GM19099 (cell line): ENCODE measurements around the gene PAEP.

Experiments used
- POLR2A ChIP-seq: IDR thresholded peaks from 3 replicates; pipeline ENCODE4 v1.6.1; 2011; ENCODE audit warnings: low read depth; ENCODE audit not compliant: insufficient read length; ENCODE audit errors: extremely low read depth

Gene PAEP

DNA sequence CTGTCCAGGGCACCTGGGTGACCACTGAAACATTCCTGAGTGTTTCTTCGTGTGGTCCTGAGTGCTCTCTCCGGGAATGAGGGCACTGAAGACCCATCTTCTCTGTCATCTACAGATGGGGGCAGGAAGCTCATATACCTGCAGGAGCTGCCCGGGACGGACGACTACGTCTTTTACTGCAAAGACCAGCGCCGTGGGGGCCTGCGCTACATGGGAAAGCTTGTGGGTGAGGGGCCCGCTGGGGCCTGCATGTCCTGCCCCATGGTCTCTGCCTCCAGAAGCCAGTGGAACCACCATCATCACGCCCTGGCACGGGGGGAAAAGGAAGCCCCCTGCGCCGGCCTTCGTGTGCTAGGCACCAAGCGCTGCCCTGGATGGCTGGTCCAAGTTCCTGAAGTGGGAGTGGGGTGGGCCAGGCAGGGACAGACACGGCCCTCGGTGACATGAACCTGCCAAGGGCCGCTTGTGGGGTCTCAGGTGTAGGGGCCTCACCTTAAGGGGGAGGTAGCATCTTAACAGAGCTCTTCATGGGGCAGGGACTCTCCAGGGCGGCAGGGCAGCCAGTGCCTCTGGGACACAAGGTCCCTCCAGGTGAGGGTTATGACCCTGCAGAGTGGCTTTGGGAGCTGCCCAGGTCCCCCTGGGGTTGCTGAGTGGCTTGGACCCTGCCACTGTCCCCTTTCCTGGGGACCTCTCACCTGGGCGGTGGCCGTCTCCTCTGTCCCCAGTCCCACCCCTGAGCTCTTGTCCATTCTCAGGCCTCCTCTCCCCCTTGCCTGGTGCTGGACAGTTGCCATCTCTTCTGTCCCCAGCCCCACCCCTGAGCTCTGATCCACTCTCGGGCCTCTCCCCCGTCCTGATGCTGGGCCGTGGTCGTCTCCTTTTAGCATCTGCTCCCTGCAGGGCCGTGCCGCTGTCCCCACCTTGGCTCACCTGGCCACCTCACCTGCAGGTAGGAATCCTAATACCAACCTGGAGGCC lies 13.5 kb upstream of the PAEP start:
- TF ChIP-seq POLR2A, result no peak

DNA sequence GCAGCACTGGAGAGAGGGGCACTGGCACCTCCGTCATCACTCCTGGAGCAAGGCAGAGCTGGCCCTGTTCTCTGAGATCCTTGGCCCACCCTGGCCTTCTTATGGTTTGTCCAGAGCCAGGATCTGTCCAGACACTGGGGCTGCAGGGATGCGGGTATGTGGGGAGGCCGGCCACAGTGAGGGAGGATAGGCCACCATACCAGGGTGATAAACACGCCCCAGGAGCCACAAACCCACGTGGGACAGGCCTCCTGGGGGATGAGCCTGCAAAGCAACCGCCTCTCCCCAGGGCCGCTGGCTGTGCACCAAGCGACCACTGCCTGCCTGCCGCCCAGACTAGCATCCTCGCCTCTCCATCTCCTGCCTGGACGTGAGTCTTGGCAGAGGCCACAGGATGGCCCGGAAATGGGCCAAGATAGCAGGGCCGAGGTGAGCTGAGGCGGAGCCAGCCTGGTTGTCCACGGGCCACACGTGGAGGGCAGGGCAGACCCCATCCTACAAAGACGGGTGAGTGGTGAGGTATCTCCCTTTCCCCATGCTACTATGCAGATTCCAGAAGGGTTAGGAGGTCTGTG lies 11.1 kb upstream of the PAEP start:
- TF ChIP-seq POLR2A, result no peak

DNA sequence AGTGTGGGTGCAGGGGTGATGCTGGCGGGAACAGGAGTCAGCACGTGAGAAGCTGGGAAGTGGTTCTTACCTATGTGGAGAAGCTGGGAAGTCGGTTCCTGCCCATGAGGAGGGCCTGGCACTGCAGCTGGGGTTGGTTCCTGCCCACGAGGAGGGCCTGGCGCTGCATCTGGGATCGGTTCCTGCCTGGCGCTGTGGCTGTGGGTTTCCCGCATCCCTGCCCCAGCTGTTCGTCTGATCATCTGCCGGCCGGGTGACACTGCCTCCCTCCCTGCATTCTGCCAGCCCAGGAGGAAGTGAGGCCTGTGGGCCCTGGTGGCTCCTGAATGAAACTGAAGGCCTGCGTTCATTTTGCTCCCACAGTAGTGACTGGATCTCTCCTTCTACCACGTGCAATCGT lies 10.5 kb upstream of the PAEP start:
- TF ChIP-seq POLR2A, result no peak

DNA sequence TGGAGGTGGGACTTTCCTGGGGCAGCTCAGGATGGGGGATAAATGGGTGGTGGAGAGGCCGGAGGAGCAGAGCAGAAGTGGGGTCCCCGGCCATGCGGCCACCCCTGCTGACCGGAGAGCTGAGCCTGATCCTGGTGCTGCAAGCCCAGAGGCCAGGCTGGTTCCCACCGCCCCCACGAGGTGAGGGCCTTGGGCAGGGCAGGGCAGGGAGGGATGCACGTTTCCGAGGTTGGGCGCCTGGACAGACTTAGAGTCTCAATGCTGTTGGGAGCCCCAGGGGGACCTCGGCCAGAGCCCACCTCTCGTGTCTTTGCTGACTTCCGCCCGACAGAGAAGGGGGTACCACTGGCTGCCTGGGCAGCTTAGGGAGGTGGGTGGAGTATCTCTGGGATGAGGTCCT lies 10.1 kb upstream of the PAEP start:
- TF ChIP-seq POLR2A, result no peak

DNA sequence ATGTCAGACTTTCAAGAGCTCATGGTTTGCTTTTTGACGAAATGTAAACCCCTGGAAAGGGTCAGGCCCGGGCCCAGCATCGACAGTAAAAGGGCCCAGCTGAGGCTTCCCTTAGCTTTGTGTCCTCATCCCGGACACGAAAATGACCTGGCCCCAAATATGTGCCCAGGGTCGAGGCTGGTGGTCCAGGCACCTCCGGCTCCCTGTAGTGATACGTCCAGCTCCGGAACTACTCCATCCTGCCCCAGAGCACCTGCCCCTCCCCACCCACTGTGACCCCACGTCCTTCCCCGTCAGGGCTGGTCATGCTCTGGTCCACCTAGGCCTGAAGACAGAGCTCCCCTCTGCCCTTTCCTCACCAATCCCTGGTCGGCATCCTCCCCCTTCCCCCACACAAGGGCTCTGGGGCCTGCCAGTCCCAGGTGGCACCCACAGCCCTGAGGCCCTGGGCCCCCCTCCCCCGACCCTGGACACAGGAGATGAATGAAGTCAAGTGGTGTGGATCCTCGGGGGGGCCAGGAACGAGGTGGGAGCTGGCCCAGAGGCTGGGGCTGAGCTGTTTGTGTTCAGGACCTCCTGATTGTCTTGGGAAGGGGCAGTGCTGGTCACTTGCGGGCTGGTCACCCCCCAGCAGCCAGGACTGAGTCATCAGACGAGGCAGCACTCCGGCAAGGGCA lies 9.4 kb upstream of the PAEP start:
- no peak for TF ChIP-seq POLR2A

DNA sequence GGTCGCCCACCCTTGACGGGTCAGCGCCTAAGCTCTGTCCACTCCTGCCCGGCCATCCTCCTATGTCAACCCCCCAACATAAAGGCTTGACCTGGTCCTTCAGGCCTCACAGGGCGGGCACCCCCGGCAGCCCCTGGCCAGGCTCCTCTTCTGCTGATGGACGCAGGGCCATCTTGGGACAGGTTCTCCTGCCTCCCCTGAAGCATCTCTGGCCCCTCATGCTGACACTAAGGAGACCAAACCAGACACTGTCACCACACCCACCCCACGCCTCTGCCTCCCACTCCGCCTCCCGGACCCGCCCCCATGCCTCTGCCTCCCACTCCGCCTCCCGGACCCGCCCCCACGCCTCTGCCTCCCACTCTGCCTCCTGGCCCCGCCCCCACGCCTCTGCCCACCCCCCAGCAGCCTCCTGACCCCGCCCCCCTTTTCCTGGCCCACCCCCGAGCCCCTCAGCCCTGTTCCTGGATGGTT lies 8.8 kb upstream of the PAEP start:
- no peak for TF ChIP-seq POLR2A

DNA sequence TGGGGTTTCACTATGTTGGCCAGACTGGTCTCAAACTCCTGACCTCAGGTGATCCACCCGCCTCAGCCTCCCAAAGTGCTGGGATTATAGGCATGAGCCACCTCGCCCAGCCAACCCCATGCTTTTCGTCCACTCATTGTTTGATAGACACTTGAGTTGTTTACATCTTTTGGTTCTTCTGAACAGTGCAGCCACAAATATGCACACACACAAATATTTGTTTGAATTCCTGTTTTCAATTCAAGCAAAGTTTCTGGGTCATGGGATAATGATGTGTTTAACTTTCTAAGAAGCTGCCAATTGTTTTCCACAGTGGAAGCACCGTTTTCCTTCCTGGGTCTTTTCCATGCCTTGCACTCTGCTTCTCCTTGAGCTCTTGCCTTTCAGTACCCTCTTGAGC lies 6.8 kb upstream of the PAEP start:
- TF ChIP-seq POLR2A, result no peak

DNA sequence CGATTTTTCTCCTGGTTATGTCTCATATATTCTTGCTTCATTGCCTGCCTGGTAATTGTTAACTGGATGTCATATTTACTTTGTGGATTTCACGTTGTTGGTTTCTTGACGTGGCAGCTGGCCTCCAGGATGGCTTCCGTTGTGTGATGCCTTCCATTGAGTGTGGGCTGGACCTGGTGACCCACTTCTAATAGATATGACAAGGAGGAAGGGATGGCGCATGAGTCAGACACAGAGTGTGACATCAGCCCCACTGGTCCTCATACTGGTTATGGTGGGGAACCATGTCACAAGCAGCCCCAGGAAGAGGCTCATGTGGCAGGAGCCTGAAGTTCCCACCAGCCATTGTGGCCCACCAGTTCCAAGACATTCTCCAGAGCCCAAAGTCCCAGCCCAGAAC lies 6.4 kb upstream of the PAEP start:
- no peak for TF ChIP-seq POLR2A

DNA sequence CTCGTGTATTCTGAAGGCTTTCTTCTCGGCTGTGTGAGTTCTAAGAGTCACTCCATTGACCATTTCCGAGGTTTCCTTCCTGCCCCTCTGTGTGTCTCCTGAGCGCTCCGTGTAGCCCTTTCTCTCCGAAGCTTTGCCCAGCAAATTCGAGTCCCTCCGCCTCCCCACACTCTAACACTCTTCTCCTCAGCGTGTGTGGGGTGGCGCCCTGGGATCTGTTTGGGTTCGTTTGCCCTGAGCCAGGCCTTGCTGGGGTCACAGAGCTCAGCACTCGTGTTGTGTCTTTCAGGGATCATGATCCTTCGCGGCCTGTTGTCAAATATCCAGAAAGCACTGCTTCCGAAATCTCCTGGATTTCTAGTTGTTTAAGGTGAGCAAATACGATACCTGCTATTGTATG lies 5.6 kb upstream of the PAEP start:
- no peak for TF ChIP-seq POLR2A

DNA sequence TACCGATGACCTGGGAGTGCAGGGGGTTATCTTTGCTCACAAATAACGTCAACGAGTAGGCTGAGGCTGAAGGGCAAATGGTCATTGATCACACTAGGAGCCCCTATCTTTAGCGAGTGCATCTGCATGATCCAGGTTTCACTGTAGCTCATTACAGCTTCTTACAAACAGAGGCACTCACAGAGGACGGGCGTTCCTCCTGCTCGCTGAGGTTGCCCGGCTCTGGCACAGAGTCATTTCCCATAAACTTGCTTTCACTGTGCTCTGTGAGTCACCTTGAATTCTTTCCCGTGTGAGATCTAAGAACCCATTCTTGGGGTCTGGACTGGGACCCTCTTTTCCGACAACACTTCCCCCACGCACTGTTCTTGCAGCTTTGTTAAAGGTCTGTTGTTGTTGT lies 1.9 kb upstream of the PAEP start:
- TF ChIP-seq POLR2A, result no peak

DNA sequence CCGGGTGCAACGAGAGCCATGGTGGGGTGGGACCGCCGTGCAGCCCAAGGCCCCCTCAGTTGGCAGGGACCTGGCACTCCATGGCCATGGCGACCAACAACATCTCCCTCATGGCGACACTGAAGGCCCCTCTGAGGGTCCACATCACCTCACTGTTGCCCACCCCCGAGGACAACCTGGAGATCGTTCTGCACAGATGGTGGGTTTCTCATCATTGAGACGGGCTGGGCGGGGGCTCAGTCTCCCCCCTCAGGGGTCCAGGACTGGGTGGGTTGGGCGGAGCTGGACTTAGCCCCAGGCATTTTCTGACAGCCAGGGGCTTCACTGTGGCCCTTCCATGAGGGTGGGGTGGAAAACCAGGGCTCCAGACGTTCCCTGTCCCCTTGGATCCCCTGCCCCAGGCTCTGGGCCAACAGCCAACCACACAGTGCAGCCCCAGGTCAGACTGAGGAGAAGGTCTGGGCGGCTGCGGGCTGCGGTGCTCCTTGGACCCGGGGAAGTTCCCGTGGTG lies 734 bp downstream of the PAEP start:
- no peak for TF ChIP-seq POLR2A

DNA sequence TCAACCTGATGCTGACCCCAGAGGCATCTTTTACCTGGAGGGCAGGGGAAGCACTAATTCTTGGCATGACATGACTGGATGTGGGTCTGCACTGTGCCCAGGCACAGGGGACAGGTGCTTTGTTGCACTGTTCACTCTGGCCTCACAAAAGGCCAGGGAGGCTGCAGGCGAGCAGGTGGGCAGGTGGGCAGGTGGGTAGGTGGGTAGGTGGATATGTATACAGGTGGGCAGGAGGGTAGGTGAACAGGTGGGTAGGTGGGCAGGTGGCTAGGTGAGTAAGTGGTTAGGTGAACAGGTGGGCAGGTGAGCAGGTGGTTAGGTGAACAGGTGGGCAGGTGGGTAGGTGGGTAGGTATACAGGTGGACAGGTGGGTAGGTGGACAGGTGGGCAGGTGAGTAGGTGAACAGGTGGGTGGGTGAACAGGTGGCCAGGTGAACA lies 1.5 kb downstream of the PAEP start:
- TF ChIP-seq POLR2A, result no peak

DNA sequence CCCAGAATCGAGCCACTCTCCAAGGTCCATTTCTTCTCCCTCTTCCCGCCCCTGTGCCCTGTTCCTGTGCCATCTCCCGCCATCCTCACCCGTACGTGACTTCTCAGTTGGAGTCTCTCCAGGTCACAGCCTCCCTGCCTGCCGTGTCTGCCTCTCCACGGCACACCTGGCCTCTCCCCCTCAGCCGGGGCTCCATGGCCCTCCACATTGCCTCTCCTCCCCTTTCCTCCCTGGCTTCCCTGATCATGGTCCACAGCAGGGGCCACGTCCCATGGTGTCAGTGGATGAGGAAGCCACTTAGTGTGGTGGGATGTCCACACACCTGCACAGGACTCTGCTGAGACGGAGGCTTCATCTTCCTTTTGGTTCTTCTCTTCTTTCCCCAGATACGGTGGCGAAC lies 2.3 kb downstream of the PAEP start:
- TF ChIP-seq POLR2A, result no peak

DNA sequence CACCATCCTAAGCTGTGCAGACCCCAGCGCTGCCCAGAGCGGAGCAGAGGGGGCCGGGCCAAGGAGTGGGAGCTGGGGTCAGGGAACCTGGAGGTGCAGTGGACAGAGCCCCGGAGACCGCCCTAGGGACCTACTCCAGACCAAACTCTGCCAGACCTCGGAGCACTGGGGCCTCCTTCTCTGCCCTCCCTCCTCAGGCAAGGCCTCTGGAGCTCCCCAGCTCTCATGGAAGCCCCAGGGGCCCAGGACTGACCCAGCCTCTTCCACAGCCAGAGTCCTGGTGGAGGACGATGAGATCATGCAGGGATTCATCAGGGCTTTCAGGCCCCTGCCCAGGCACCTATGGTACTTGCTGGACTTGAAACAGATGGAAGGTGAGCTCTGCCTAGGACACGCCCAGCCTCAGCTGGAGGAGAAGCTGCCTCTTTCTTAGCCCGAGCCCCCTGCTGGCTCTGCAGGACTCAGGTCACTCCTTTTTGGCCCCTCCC lies 3.6 kb downstream of the PAEP start:
- no peak for TF ChIP-seq POLR2A

DNA sequence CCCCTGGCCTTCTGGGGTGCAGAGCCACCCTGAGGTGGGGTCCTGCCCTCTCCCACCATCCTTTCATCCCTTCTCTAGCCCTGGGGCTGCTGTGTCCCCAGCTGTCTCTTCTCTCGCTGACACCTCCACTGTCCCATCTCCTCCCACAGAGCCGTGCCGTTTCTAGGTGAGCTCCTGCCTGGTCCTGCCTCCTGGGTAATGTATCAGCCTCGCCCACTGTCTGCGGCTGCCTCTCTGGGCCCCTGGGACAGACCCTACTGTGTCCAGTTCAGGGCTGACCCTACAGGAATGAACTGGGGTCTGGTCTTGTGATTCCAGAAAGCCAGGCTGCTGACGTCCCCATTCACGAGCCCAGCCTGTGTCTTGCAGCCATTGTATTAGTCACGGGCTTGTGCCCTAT lies 4.1 kb downstream of the PAEP start:
- TF ChIP-seq POLR2A, result no peak
